A172 (cell line): ENCODE results near the gene RIMOC1. TPM values are rescaled to one million over a fixed set of nuclear protein-coding genes. Genes with fewer than 3 reads are reported as not detected.

Experiments used
- total RNA-seq: library from RNA; depleted of rRNA; stranded (reverse); fragments of >200 nt; shearing (Covaris generic); gene quantifications from 2 replicates; pipeline ENCODE4 v1.2.3, GENCODE V29; 2014; rRNA removed

RIMOC1 gene
- total RNA-seq, 1 experiment from 2014 or later = 28.8 TPM

Other genes starting within 250 kb of the RIMOC1 start
- 29.0 and 31.2 TPM in 2 replicates for gene OXCT1, start 33.9 kb upstream of the RIMOC1 start, total RNA-seq
- gene FBXO4, start 20.9 kb downstream of the RIMOC1 start, total RNA-seq = 12.3 and 26.5 TPM in 2 replicates